Measurements from ENCODE around the gene GRIA1.
"Not testable (repeated sequence)": the region's sequence is repeated elsewhere in the genome, so short reads cannot be mapped to it uniquely, and the experiment has no call there.

The GRIA1 gene

GRCh38 chr5:153718713-153719112 is 228.2 kb downstream of the GRIA1 start:
- DNase-seq (ENCODE audit: low spot score): no peak

DNA sequence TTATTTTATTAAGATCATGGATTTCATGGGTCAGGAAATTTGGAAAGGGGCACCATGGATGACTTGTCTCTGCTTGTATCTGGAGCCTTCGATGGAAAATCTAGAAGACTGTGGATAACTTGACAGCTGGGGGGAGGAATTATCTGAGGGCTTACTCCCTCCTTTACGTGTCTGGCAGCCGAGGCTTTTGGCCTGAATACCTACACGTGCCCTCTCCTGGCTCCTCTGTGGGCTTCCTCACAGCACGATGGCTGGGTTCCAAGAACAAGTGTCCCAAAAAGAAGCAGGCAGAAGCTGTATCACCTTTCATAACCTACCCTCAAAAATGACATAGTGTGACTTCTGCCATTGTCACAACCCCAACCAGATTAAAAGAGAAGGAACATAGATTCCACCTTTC is 228.9 kb downstream of the GRIA1 start:
- no peak for DNase-seq (ENCODE audit: low spot score)

GRCh38 chr5:153723022-153723610 is 232.6 kb downstream of the GRIA1 start:
- not testable (repeated sequence) for DNase-seq (ENCODE audit: low spot score)

DNA sequence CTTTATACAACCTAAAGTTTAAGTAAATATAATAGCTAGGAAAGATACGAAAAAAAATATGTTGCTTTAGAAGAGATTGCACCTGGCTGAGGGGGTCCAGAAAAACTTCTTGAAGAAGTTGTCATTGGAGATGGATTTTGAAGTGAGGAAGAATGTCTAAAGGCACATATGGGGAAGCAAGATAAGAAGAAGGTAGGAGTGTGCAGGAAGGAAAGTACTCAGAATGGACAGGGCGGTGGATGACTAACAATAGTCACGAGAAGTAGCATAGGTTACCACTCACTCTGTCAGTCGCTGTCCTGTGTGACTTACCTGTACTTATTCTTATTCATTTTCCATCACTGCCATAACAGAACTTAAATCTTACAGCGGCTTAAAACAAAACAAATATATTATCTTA is 251.6 kb downstream of the GRIA1 start:
- DNase-seq (ENCODE audit: low spot score): no peak

- DNase-seq (ENCODE audit: low spot score): no peak
Observed at GRCh38 chr5:153744751-153745150, 254.3 kb downstream of the GRIA1 start.

DNA sequence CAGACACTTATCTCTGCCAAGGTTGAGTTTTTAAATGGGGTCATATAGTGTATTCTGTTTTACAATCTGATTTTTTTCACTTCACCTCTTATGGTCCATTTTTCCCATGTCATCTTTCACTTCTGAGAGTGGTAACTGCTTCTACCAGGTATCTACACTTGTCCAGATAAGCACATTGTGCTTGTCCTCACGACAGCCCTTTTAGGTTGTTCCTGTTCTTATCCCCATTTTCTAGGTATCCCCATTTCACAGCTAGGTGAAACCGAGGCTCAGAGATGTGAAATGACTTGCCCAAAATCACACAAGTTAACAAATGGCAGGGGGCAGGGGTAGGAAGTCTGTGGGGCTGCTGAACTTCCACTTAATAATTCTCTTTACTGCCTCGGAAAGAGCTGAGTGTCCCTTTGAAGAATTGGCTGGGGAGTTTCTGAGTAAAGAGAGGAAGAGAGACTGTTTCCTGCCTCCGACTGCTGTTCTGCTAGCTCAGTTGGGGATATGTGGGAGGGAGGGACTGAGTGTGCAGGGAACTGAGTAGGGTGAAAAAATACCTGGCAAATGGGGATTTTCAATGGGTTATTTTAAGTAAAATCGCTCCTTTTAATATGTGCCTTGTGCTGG is 255.4 kb downstream of the GRIA1 start:
- DNase-seq (ENCODE audit: low spot score): no peak

DNA sequence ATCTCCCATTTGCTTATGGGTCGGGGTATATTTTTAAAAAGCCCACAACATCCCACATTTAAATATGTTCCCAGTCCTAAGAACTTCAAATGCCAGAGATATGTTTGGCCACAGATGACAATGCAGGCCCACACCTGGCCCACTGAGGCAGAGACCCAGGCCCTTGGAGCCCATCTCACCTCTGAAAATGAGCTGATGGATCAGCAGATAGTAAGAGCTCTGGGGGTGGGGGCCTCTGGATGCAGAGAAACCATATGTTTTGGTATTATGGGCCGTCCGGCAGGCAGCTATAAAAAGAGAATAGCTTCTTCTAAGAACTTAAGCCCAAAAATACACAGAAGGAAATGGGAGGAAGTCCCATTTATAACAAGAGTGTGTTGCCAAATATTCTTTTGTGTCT is 256.0 kb downstream of the GRIA1 start:
- no peak for DNase-seq (ENCODE audit: low spot score)

DNA sequence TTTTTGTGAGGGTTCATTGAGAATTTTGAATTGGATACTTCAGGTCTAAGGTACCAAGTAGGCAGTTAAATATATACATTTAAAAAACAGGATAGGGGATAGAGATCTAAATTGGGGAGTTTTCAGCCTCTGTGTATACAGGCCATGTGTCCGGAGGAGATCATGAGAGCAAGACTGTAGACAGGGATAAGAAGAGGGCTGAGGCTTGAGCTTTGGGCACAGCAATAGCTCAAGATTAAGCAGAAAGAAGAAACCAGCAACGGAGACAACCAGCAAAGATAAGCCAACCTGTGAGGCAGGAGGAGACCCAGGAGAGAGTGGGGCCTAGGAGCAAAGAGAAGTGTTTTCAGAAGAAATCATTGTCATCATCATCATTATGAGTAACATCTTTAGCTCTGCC is 258.4 kb downstream of the GRIA1 start:
- DNase-seq (ENCODE audit: low spot score): no peak

DNA sequence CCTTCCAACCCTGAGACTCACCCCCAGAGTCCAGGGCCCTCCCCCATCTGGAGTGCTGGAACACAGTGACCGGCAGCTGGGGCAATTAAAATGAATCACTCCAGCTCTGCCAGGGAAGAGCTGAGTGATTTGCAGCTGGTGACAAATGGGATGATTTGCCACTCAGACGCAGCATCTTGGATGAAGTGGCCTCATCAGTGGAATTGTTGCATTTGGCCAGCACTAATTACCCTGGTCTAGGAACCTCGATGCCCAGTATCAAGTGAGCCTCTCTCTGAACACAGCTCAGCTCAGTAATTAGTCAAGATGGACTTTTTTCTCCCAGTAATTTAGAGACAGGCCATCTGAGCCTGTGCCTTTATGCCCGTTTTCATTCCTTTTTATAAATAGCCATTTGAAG is 259.5 kb downstream of the GRIA1 start:
- no peak for DNase-seq (ENCODE audit: low spot score)

DNA sequence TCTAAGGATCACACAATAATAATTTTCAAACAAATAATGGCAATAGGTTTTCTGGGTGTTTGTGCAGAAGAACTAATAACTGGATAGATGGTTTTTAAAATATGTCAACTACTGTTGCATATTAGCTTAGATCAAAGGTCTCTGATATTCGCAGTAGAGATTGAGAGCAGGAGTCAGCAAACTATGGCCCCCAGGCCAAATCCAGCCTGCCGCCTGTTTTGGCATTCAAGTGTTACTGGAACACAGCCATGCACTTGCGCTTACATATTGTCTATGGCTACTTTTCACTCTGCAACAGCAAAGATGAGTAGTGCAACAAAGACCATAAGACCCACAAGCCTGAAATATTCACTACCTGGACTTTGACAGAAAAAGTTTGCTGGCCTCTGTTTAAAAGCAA is 260.8 kb downstream of the GRIA1 start:
- DNase-seq (ENCODE audit: low spot score): no peak

DNA sequence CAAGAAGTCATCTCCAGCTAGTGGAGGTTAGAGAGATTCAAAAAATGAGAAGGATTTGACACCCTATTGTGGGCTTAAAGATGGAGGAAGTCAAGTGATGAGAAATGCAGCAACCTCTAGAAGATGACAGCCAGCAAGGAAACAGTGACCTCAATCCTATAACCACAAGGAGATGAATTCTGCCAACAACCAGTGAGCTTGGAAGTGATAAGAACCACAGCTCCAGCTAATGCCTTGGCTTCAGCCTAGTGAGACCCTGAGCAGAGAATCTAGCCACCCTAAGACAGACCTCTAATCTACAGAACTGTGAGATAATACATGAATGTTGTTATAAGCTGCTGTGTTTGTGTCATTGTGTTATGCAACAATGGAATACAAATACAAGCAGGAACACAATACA is 262.4 kb downstream of the GRIA1 start:
- DNase-seq (ENCODE audit: low spot score): no peak

- no peak for DNase-seq (ENCODE audit: low spot score)
Observed at GRCh38 chr5:153753645-153754432, 263.4 kb downstream of the GRIA1 start.

DNA sequence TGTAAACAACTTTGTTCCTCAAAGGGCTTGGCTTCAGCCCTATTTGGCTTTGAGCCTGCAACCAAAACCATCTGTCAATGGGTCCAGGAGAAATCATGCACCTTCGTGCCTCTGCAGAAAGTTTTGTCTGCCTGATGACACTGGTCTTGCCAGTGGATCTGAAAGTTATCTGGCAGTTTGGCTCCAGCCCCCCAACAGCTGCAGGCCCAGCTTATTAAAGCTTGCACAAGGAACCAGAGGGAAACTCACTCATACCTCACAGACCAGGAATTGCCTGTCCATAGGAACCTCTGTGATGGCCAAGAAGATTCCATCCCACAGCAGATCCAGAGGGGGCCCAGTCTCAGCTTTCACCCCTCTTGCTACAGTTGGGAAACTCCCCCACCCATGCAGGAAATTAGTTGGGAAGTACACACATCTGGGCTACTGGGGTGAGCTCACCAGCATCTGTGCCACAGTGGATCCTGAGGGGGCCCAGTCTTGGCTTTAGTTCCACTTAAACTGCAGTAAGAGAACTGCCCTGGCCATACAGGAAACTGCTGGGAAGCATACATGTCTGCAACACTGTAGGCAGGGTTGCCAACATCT is 265.5 kb downstream of the GRIA1 start:
- DNase-seq (ENCODE audit: low spot score): no peak

- DNase-seq (ENCODE audit: low spot score): no peak
Observed at GRCh38 chr5:153756540-153756939, 266.1 kb downstream of the GRIA1 start.

GRCh38 chr5:153765987-153766386 is 275.5 kb downstream of the GRIA1 start:
- DNase-seq (ENCODE audit: low spot score): no peak

- no peak for DNase-seq (ENCODE audit: low spot score)
Observed at GRCh38 chr5:153767221-153768188, 277.0 kb downstream of the GRIA1 start.

DNA sequence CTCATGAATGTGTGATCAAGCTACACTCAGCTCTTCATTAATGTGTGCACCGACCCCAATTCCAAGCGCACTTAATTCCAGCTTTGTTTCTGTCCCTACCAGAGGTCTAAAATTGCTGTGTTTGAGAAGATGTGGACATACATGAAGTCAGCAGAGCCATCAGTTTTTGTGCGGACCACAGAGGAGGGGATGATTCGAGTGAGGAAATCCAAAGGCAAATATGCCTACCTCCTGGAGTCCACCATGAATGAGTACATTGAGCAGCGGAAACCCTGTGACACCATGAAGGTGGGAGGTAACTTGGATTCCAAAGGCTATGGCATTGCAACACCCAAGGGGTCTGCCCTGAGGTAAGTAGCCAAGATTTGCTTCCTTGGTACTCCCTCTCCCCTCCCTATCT is 279.6 kb downstream of the GRIA1 start:
- DNase-seq (ENCODE audit: low spot score): no peak

- DNase-seq (ENCODE audit: low spot score): no peak
Observed at GRCh38 chr5:153774686-153775085, 284.2 kb downstream of the GRIA1 start.

DNA sequence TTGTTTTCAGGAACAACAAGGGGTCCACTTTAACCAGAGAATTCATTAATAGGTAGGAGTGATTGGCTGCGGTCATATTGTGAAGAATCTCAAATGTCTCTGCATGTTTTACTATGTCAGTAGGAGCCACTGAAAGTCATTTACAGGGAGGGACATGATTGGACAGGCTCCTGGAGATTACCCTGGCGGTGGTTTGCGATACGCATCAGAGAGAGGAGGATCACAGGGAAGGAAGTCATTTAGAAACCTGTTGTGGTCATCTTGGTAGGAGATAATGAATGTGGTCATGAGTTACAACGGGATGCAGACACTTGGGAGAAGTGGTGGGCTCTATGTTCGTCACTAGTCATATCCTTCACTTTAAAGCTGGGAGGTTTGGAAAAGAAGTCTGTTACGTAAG is 285.5 kb downstream of the GRIA1 start:
- DNase-seq (ENCODE audit: low spot score): no peak

DNA sequence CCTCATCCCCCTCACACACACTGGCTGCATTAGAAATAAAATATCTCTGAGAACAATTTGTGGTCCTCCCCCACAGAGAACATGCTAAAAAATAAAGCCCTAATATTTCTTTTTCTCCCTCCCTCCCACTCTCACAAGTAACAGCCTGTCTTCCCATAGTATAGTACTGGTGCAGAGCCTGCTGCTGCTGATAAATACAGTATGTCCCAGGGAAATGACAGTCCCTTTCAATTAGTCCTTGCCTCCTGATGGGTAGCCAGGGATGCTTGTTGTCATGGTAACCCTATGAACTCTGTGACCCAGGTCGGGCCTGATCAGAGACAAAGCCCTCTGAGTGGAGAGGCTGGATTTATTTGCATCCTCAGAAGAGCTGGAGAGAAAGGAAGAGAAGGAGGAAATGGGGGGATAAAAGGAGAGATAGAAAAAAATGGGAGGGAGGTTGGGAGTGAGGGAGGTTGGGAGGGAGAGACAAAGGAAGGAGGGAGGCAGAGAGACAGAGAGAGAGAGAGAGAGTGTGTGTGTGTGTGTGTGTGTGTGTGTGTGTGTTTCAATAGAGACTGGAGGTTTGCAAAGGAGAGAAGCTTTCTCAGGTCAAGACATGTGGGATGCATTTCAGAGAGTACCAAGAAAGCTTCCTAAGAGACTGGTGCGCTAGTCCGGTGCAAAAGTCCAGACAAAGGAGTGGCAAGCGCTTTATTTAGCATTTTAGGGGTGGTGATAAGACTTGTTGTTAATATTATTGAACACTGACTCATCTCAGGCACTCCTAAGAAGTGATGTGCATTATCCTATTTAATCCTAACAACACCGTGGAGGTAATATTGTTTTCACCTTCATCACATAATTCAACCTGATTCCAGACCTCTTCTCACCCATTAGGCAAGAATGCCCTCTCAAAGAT is 287.5 kb downstream of the GRIA1 start:
- DNase-seq (ENCODE audit: low spot score): no peak

DNA sequence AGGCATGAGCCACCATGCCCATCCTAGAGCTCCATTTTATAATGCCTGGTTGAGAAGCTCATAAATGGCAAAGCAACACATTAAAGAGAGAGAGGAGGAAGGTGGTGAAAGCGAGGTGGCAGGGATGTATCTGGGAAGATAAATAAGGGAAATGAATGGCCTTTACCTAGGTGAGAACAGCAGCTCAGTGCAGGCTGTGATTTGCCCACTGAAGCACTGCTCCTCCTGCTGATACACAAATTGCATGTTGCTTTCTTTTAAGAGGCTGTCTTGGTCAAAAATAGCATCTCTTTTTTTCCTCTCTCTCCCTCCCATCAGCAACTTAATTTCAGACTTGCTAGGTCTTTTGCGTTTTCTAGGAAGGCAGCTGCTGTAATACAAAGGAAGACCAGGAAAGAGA is 289.4 kb downstream of the GRIA1 start:
- no peak for DNase-seq (ENCODE audit: low spot score)

Data from AG08396 (cell line).